Activated CD4-positive, alpha-beta T cell treated with anti-CD3 and anti-CD28 coated beads, Interleukin-2, amount 50 U/mL, for 16 hours (primary cell): ENCODE data around the gene ALOX15B.

Experiments
- DNase-seq: peaks from one replicate; pipeline ENCODE4 v3.0.0-alpha.2; 2020

ALOX15B gene, protein sequence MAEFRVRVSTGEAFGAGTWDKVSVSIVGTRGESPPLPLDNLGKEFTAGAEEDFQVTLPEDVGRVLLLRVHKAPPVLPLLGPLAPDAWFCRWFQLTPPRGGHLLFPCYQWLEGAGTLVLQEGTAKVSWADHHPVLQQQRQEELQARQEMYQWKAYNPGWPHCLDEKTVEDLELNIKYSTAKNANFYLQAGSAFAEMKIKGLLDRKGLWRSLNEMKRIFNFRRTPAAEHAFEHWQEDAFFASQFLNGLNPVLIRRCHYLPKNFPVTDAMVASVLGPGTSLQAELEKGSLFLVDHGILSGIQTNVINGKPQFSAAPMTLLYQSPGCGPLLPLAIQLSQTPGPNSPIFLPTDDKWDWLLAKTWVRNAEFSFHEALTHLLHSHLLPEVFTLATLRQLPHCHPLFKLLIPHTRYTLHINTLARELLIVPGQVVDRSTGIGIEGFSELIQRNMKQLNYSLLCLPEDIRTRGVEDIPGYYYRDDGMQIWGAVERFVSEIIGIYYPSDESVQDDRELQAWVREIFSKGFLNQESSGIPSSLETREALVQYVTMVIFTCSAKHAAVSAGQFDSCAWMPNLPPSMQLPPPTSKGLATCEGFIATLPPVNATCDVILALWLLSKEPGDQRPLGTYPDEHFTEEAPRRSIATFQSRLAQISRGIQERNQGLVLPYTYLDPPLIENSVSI

DNA sequence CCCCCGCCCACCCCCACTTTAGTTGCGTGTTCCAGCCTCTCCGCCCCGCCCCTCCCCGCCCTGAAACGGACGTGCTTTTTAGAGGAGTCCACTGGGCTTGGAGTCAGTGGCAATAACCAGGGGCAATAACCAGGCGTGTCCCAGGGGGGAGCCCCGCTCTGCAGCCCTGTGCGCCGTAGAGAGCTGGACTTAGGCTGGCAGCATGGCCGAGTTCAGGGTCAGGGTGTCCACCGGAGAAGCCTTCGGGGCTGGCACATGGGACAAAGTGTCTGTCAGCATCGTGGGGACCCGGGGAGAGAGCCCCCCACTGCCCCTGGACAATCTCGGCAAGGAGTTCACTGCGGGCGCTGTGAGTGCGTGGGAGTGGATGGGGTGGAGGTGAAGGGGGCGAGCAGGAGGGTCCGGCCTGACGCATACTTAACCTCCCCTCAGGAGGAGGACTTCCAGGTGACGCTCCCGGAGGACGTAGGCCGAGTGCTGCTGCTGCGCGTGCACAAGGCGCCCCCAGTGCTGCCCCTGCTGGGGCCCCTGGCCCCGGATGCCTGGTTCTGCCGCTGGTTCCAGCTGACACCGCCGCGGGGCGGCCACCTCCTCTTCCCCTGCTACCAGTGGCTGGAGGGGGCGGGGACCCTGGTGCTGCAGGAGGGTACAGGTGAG, at the start of gene ALOX15B:
Gene ALOX15B (plus strand): TSS at position 106 of the 657 bp plus-strand sequence. CDS start 97 bp downstream, at position 203.
- DNase-seq, result no peak

DNA sequence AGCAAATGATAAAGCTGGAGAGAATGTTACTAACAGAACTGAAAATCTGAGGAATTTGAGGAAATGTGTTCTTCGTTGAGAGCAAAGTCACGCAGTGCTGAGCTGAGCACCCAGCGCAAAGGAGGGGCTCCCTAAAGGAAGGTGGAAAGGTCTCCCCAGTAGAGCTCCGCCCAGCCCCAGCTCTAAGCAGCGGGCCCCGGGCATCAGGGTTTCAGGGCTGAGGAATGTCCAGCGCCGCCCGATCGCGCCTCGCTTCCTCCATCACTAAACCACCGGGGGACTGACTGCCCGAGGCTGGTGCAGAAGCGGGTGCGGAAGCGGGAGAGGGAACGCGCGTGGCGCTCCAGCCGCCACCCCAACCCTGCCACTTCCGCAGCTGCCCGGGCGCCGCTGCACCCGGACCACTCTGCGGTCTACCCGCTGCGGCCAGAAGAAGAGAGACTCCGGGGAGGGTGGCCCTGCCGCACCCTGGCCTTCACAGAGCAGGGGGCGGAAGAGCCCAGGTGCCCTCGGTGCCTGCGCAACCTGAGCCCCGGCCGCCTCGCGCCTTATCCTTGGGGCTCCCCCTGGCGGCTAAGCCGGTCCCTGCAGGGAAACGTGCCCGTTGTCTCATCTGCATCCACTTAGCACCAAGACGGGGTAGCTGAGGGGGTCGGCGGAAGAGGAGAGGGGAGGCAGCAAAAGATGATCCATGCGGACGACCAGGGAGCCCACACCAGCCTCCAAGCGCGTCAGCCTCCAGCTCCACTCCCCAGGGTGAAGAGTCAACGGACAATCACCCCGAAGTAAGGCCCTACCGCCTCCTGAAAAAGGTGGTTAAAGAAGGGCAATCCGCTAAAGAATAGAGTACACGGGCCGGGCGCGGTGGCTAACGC, 48.8 kb upstream of the ALOX15B start:
- DNase-seq, result peak; percentile 93

- DNase-seq, result no peak
These were observed 46.3 kb upstream of the ALOX15B start for GRCh38 chr17:7992516-7992915.

DNA sequence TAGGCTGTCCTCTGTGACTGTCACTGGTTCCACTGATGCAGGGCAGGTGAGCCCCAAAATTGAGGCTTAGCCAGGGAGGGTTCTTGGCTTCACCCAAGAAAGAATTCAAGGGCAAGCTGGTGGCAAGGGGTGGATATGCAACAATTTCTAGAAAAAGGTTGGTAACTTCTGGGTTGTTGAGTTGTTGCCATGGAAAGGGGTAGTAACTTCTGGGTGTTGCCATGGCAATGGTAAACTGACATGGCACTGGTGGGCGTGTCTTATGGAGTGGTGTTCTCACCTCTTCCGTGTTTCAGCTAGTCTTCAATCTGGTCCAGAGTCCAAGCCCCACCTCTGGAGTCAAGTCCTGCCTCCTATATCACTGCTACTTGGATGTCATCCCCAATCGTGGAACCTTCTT, 45.9 kb upstream of the ALOX15B start:
- no peak for DNase-seq

DNA sequence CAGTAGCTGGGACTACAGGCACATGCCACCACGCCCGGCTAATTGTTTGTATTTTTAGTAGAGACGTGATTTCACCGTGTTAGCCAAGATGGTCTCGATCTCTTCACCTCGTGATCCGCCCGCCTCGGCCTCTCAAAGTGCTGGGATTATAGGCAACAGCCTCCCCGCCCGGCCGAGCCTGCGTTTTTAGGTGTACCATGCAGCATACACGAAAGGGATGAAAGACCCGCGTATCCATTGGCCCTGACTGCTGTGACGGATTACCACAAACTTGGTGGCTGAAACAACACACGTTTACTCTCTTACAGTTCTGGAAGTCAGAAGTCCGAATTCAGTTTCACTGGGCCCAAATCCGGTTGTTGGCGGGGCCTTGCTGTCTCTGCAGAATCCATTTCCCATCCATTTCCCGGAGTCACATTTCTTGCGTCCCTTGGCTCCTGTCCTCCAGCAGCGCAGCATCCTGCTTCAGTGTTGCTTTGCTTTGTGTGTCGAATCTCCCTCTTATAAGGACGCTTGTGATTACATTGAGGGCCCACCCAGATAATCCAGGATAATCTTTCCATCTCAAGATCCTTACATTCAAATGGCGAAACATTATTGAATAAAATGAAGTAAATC, 44.8 kb upstream of the ALOX15B start:
- no peak for DNase-seq

- no peak for DNase-seq
These were observed 43.1 kb upstream of the ALOX15B start for GRCh38 chr17:7995724-7996123.

- peak; percentile 39 for DNase-seq
These were observed 41.7 kb upstream of the ALOX15B start for GRCh38 chr17:7997186-7997585.

GRCh38 chr17:8001976-8002720, 36.7 kb upstream of the ALOX15B start, which contains the start of gene GUCY2D:
Gene GUCY2D (plus strand): TSS chr17:8002615. CDS start chr17:8003048, 433 bp downstream.
- DNase-seq, result no peak

GRCh38 chr17:8002721-8003593, 35.9 kb upstream of the ALOX15B start:
- no peak for DNase-seq

DNA sequence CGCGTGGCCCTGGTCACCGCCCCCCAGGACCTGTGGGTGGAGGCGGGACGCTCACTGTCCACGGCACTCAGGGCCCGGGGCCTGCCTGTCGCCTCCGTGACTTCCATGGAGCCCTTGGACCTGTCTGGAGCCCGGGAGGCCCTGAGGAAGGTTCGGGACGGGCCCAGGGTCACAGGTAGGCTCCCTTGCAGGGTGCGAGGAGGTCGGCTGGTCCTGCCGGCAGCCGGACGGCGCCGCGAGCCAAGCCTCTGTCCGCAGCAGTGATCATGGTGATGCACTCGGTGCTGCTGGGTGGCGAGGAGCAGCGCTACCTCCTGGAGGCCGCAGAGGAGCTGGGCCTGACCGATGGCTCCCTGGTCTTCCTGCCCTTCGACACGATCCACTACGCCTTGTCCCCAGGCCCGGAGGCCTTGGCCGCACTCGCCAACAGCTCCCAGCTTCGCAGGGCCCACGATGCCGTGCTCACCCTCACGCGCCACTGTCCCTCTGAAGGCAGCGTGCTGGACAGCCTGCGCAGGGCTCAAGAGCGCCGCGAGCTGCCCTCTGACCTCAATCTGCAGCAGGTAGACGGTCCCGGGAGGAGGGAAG, 35.2 kb upstream of the ALOX15B start:
- DNase-seq, result no peak

- DNase-seq, result no peak
These were observed 34.0 kb upstream of the ALOX15B start for GRCh38 chr17:8004899-8005298.

- DNase-seq, result no peak
These were observed 33.5 kb upstream of the ALOX15B start for GRCh38 chr17:8005357-8005756.

DNA sequence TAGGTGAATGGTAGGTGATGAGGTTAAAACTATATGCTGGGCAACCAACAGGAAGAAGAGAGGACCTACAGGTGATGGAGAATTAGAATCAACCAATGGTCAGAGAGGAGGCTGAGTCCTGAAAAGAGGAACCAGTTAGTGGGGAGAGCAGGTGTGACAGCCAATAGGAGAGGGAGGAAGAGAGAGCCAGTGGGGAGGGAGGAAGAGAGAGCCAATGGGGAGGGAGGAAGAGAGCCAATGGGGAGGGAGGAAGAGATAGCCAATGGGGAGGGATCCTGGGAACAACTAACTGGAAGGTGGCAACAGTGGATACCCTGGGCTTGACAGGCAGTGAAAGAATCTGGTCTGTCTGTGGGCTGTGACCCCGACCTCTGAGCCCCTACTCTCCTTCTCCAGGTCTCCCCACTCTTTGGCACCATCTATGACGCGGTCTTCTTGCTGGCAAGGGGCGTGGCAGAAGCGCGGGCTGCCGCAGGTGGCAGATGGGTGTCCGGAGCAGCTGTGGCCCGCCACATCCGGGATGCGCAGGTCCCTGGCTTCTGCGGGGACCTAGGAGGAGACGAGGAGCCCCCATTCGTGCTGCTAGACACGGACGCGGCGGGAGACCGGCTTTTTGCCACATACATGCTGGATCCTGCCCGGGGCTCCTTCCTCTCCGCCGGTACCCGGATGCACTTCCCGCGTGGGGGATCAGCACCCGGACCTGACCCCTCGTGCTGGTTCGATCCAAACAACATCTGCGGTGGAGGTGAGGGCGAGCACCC, 32.7 kb upstream of the ALOX15B start:
- DNase-seq, result no peak

DNA sequence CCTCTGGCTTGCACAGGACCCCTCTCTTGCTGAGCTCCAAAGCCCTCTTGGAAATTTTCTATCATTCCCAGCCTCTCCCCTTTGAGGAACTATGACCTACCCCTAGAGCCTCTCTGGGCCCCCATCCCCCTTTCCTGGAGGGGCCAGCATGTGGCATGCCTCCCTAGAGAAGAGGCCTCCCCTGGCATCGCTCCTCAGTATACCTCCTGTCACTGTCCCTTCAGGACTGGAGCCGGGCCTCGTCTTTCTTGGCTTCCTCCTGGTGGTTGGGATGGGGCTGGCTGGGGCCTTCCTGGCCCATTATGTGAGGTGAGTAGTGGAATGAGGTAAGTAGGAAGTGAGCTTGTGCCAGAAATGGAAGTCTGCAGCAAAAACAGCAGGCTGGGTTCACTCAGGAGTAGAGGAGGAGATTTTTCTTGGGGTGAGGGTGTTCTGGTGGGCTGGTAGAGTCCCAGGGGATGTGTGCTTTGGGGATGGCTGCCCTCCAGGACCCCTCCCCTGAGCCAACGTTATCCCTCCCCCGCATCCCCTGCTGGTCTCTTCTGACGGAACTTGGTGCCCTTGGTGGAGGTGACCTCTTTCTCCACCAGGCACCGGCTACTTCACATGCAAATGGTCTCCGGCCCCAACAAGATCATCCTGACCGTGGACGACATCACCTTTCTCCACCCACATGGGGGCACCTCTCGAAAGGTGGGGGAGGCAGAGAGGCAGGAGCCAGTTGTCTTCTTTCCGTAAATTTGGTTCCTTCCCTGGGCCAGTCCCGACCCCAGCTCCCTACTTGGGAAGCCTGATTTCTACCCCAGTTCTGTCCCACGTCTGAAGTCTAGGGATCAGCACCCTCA, 31.8 kb upstream of the ALOX15B start:
- no peak for DNase-seq

DNA sequence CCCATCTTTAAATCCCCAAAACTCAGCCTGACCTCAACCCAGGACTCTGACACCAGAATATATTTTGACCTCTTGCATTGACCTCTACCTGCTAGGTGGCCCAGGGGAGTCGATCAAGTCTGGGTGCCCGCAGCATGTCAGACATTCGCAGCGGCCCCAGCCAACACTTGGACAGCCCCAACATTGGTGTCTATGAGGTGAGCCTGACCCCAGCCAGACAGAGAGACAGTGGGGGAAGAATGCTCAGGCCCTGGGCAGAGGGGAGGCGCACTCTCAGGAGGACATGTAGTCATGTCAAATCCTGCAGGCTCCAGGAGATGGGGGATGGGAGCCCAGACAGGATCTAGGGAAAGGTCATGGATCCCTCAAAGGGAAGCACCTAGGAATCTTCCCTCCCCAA, 31.0 kb upstream of the ALOX15B start:
- DNase-seq, result no peak

DNA sequence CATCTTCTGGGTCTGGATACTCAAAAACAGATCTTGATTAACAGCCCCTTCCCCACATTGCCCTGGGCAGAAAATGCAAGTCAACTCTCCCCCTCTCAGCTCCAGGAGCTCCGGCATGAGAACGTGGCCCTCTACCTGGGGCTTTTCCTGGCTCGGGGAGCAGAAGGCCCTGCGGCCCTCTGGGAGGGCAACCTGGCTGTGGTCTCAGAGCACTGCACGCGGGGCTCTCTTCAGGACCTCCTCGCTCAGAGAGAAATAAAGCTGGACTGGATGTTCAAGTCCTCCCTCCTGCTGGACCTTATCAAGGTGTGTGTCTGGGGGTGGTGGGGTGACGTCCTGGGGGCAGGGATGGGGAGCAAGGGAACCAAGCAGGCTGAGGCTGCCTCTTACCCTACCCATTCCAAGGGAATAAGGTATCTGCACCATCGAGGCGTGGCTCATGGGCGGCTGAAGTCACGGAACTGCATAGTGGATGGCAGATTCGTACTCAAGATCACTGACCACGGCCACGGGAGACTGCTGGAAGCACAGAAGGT, 26.7 kb upstream of the ALOX15B start:
- DNase-seq, result no peak

- no peak for DNase-seq
These were observed 25.7 kb upstream of the ALOX15B start for GRCh38 chr17:8012996-8013640.
